ENCODE results near the gene LPAR5. TPM values are rescaled to one million over a fixed set of nuclear protein-coding genes. Genes with fewer than 3 reads are reported as not detected.
A peak's percentile ranks its signal among the peaks of the same experiment; 100 is the strongest.

Gene LPAR5
- total RNA-seq, 2 experiments from 2014 or later: 1.7 to 2.2 TPM

GRCh38 chr12:6650832-6651231 lies 15.1 kb upstream of the LPAR5 start:
- H3K36me3 Mint-ChIP-seq (ENCODE audit: low read depth): peaks cover 2% of the 10 kb centered on the region
- intact Hi-C loops (cut with micrococcal nuclease): no loop called here
- H3K27me3 Mint-ChIP-seq (ENCODE audit: low read depth): no peaks in the 10 kb centered on the region
- H3K27ac Mint-ChIP-seq: no peak overlapping the region
- H3K9me3 Mint-ChIP-seq: no peaks in the 10 kb centered on the region
- peaks cover 6% of the 10 kb centered on the region for H3K4me1 Mint-ChIP-seq (ENCODE audit: low read depth)
- CTCF ChIA-PET: interaction anchor here (1.0 kb wide), 1 partner anchor 30 kb away, joined by 3 read pairs; no protein-coding TSS in a partner anchor
- H3K4me3 Mint-ChIP-seq: no peak overlapping the region
- no peak for DNase-seq

- Mint-ChIP-seq H3K9me3 (peaks cover 10% of the 10 kb centered on the region), H3K27ac (no peak within 1 kb of the TSS), H3K27me3 (ENCODE audit: low read depth) (no peaks in the 10 kb centered on the region), H3K4me1 (ENCODE audit: low read depth) (peaks cover 6% of the 10 kb centered on the region), H3K36me3 (ENCODE audit: low read depth) (peaks cover 10% of the 10 kb centered on the region), H3K4me3 (peak within 1 kb of the TSS; percentile 72)
- CTCF ChIA-PET: interaction anchor here (0.8 kb wide), 1 partner anchor 193 kb away, joined by 6 read pairs; no protein-coding TSS in a partner anchor
- intact Hi-C loops (cut with micrococcal nuclease): no loop called here
- peak; percentile 56 for DNase-seq
Observed at GRCh38 chr12:6647083-6647604, 11.4 kb upstream of the LPAR5 start, which contains the start of gene ACRBP. ACRBP (minus strand) TSS chr12:6647432; CDS start chr12:6647366, 66 bp downstream.

- peak overlapping the region; percentile 72 for H3K4me3 Mint-ChIP-seq
- peaks cover 6% of the 10 kb centered on the region for H3K4me1 Mint-ChIP-seq (ENCODE audit: low read depth)
- H3K27ac Mint-ChIP-seq: no peak overlapping the region
- peaks cover 10% of the 10 kb centered on the region for H3K36me3 Mint-ChIP-seq (ENCODE audit: low read depth)
- no peak for DNase-seq
- peaks cover 10% of the 10 kb centered on the region for H3K9me3 Mint-ChIP-seq
- intact Hi-C loops (cut with micrococcal nuclease): no loop called here
- CTCF ChIA-PET: interaction anchor here (4.2 kb wide), 1 partner anchor 26 kb away, joined by 30 read pairs; no protein-coding TSS in a partner anchor
- H3K27me3 Mint-ChIP-seq (ENCODE audit: low read depth): no peaks in the 10 kb centered on the region
Observed at GRCh38 chr12:6646276-6647082, 10.7 kb upstream of the LPAR5 start.

GRCh38 chr12:6644903-6645302 lies 9.1 kb upstream of the LPAR5 start:
- Mint-ChIP-seq H3K27ac (no peak overlapping the region), H3K9me3 (peaks cover 10% of the 10 kb centered on the region), H3K4me3 (no peak overlapping the region), H3K27me3 (ENCODE audit: low read depth) (no peaks in the 10 kb centered on the region), H3K36me3 (ENCODE audit: low read depth) (peaks cover 10% of the 10 kb centered on the region), H3K4me1 (ENCODE audit: low read depth) (peaks cover 6% of the 10 kb centered on the region)
- CTCF ChIA-PET: interaction anchor here (4.2 kb wide), 1 partner anchor 24 kb away, joined by 30 read pairs; no protein-coding TSS in a partner anchor
- peak; percentile 48 for DNase-seq
- intact Hi-C loops (cut with micrococcal nuclease): loop anchor here (1.0 kb wide), 1 partner anchor 28 kb away; no protein-coding TSS in a partner anchor

GRCh38 chr12:6644257-6644596 lies 8.5 kb upstream of the LPAR5 start:
- peaks cover 6% of the 10 kb centered on the region for H3K4me1 Mint-ChIP-seq (ENCODE audit: low read depth)
- DNase-seq: no peak
- no peak overlapping the region for H3K4me3 Mint-ChIP-seq
- peaks cover 10% of the 10 kb centered on the region for H3K36me3 Mint-ChIP-seq (ENCODE audit: low read depth)
- H3K9me3 Mint-ChIP-seq: peaks cover 10% of the 10 kb centered on the region
- CTCF ChIA-PET: interaction anchor here (0.7 to 4.2 kb wide), 2 partner anchors 24 to 143 kb away, joined by 3 to 30 read pairs; no protein-coding TSS in a partner anchor
- no peak overlapping the region for H3K27ac Mint-ChIP-seq
- no peaks in the 10 kb centered on the region for H3K27me3 Mint-ChIP-seq (ENCODE audit: low read depth)
- intact Hi-C loops (cut with micrococcal nuclease): no loop called here

GRCh38 chr12:6643569-6644256 lies 8.0 kb upstream of the LPAR5 start:
- CTCF ChIA-PET: interaction anchor here (0.7 to 4.2 kb wide), 3 partner anchors 23 to 143 kb away, joined by 3 to 30 read pairs (median 7); no protein-coding TSS in a partner anchor
- H3K27me3 Mint-ChIP-seq (ENCODE audit: low read depth): no peaks in the 10 kb centered on the region
- peaks cover 6% of the 10 kb centered on the region for H3K4me1 Mint-ChIP-seq (ENCODE audit: low read depth)
- intact Hi-C loops (cut with micrococcal nuclease): no loop called here
- peaks cover 10% of the 10 kb centered on the region for H3K9me3 Mint-ChIP-seq
- peaks cover 10% of the 10 kb centered on the region for H3K36me3 Mint-ChIP-seq (ENCODE audit: low read depth)
- no peak for DNase-seq
- no peak overlapping the region for H3K4me3 Mint-ChIP-seq
- no peak overlapping the region for H3K27ac Mint-ChIP-seq

GRCh38 chr12:6641131-6641530 lies 5.4 kb upstream of the LPAR5 start:
- Mint-ChIP-seq H3K36me3 (ENCODE audit: low read depth) (peaks cover 8% of the 10 kb centered on the region), H3K27ac (no peak overlapping the region), H3K4me1 (ENCODE audit: low read depth) (peaks cover 2% of the 10 kb centered on the region), H3K9me3 (peaks cover 10% of the 10 kb centered on the region), H3K4me3 (no peak overlapping the region), H3K27me3 (ENCODE audit: low read depth) (no peaks in the 10 kb centered on the region)
- CTCF ChIA-PET: interaction anchor here (0.6 to 1.1 kb wide), 2 partner anchors 20 to 145 kb away, joined by 3 read pairs; no protein-coding TSS in a partner anchor
- intact Hi-C loops (cut with micrococcal nuclease): no loop called here
- DNase-seq: no peak

- Mint-ChIP-seq H3K36me3 (ENCODE audit: low read depth) (peaks cover 8% of the 10 kb centered on the region), H3K27ac (no peak overlapping the region), H3K9me3 (peaks cover 10% of the 10 kb centered on the region), H3K4me3 (no peak overlapping the region), H3K4me1 (ENCODE audit: low read depth) (peaks cover 8% of the 10 kb centered on the region), H3K27me3 (ENCODE audit: low read depth) (no peaks in the 10 kb centered on the region)
- CTCF ChIA-PET: interaction anchor here (1.1 to 1.2 kb wide), 2 partner anchors 19 to 186 kb away, joined by 3 read pairs; no protein-coding TSS in a partner anchor
- intact Hi-C loops (cut with micrococcal nuclease): no loop called here
- no peak for DNase-seq
Observed at GRCh38 chr12:6640497-6640896, 4.7 kb upstream of the LPAR5 start.

GRCh38 chr12:6639151-6639801 lies 3.5 kb upstream of the LPAR5 start:
- intact Hi-C loops (cut with micrococcal nuclease): no loop called here
- CTCF ChIA-PET: interaction anchor here (1.0 to 1.2 kb wide), 2 partner anchors 9 to 187 kb away, joined by 3 to 10 read pairs; no protein-coding TSS in a partner anchor

GRCh38 chr12:6638305-6638704 lies 2.5 kb upstream of the LPAR5 start:
- no peak for DNase-seq
- no peaks in the 10 kb centered on the region for H3K27me3 Mint-ChIP-seq (ENCODE audit: low read depth)
- H3K27ac Mint-ChIP-seq: no peak overlapping the region
- CTCF ChIA-PET: no interaction called here
- H3K4me3 Mint-ChIP-seq: no peak overlapping the region
- peaks cover 2% of the 10 kb centered on the region for H3K36me3 Mint-ChIP-seq (ENCODE audit: low read depth)
- no peaks in the 10 kb centered on the region for H3K9me3 Mint-ChIP-seq
- peaks cover 22% of the 10 kb centered on the region for H3K4me1 Mint-ChIP-seq (ENCODE audit: low read depth)
- intact Hi-C loops (cut with micrococcal nuclease): no loop called here

More at GRCh38 chr12:6639151-6639801, 3.5 kb upstream of the LPAR5 start:
- H3K27me3 Mint-ChIP-seq (ENCODE audit: low read depth): no peaks in the 10 kb centered on the region
- H3K9me3 Mint-ChIP-seq: peaks cover 5% of the 10 kb centered on the region
- H3K36me3 Mint-ChIP-seq (ENCODE audit: low read depth): peaks cover 7% of the 10 kb centered on the region
- H3K27ac Mint-ChIP-seq: no peak overlapping the region
- no peak overlapping the region for H3K4me3 Mint-ChIP-seq
- H3K4me1 Mint-ChIP-seq (ENCODE audit: low read depth): peaks cover 19% of the 10 kb centered on the region
- DNase-seq: no peak

- intact Hi-C loops (cut with micrococcal nuclease): no loop called here
- Mint-ChIP-seq H3K36me3 (ENCODE audit: low read depth) (no peaks in the 10 kb centered on the region), H3K4me1 (ENCODE audit: low read depth) (peaks cover 51% of the 10 kb centered on the region), H3K27me3 (ENCODE audit: low read depth) (no peaks in the 10 kb centered on the region), H3K4me3 (peak overlapping the region; percentile 53), H3K9me3 (no peaks in the 10 kb centered on the region), H3K27ac (peak overlapping the region; percentile 76)
- CTCF ChIA-PET: interaction anchor here (1.0 to 2.6 kb wide), 3 partner anchors 14 to 84 kb away, joined by 3 to 19 read pairs (median 3); no protein-coding TSS in a partner anchor
- peak; percentile 64 for DNase-seq
Observed at GRCh38 chr12:6635375-6635855, 344 bp downstream of the LPAR5 start.
